IMR-90 (cell line): Measurements from ENCODE around the gene PROZ. TPM values are rescaled to one million over a fixed set of nuclear protein-coding genes. Genes with fewer than 3 reads are reported as not detected.

ENCODE experiments used
- ATAC-seq: fragments of 200-7000 bp; cut with Tn5 transposase; 2 replicates; pipeline ENCODE4 v1.9.1; 2020; ENCODE audit warnings: low read depth, mild to moderate bottlenecking, moderate library complexity
- BruUV-seq: library from RNA; stranded (reverse); fragments of 400-500 nt; replicated peaks from 2 replicates; lab custom pipeline; 2021; lab: Mats Ljungman, UMichigan
- CTCF ChIA-PET: fragments of 300-600 bp; formaldehyde crosslinking; extraction: SDS; loops from one replicate; lab custom pipeline; 2021; ENCODE audit warnings: antibody characterized with exemption; lab: Yijun Ruan, JAX
- POLR2A ChIA-PET: fragments of 300-600 bp; sonication (Branson Sonifier 250); formaldehyde crosslinking; loops from one replicate; lab custom pipeline; 2022; ENCODE audit warnings: antibody characterized with exemption; ENCODE audit not compliant: unreplicated experiment; lab: Charles Lee
- DNase-seq: peaks from one replicate; pipeline ENCODE4 v3.0.0; 2013
- H2AFZ ChIP-seq: replicated peaks from 2 replicates; pipeline ENCODE3; 2013; ENCODE audit warnings: low read length, mild to moderate bottlenecking; ENCODE audit not compliant: poor library complexity
- H2AK5ac ChIP-seq: 2 replicates; pipeline ENCODE4 v1.6.1; 2013; ENCODE audit warnings: low read depth, low read length, inconsistent platforms
- H2AK9ac ChIP-seq: replicated peaks from 2 replicates; pipeline ENCODE3; 2013; ENCODE audit warnings: mild to moderate bottlenecking, low read depth, low read length, moderate library complexity; ENCODE audit not compliant: poor library complexity
- H2BK120ac ChIP-seq: 2 replicates; pipeline ENCODE4 v1.6.1; 2013; ENCODE audit warnings: low read depth, low read length, inconsistent platforms
- H2BK15ac ChIP-seq: 3 replicates; pipeline ENCODE4 v1.6.1; 2013; ENCODE audit warnings: low read depth, low read length, inconsistent platforms
- H2BK20ac ChIP-seq: 2 replicates; pipeline ENCODE4 v1.6.1; 2013; ENCODE audit warnings: low read depth, mild to moderate bottlenecking, inconsistent platforms, low read length, moderate library complexity
- H2BK5ac ChIP-seq: 2 replicates; pipeline ENCODE4 v1.6.1; 2013; ENCODE audit warnings: mild to moderate bottlenecking, low read depth, low read length, inconsistent platforms; ENCODE audit not compliant: poor library complexity, severe bottlenecking
- H3K14ac ChIP-seq: replicated peaks from 2 replicates; pipeline ENCODE4 v1.6.1; 2013; ENCODE audit warnings: low read depth, low read length, inconsistent platforms
- H3K18ac ChIP-seq: 2 replicates; pipeline ENCODE4 v1.6.1; 2013; ENCODE audit warnings: low read depth, low read length, control low read depth
- H3K23ac ChIP-seq: 2 replicates; pipeline ENCODE4 v1.6.1; 2013; ENCODE audit warnings: low read depth, low read length, inconsistent platforms
- H3K27ac ChIP-seq: 2 replicates; pipeline ENCODE4 v1.5.1; 2013; ENCODE audit warnings: mild to moderate bottlenecking, control low read depth, low read length; ENCODE audit not compliant: insufficient read depth
- H3K27me3 ChIP-seq: 2 replicates; pipeline ENCODE4 v1.6.1; 2013; ENCODE audit warnings: low read length; ENCODE audit not compliant: control insufficient read depth, insufficient read depth
- H3K36me3 ChIP-seq: 2 replicates; pipeline ENCODE4 v1.6.1; 2013; ENCODE audit warnings: low read length, mixed read lengths; ENCODE audit not compliant: control insufficient read depth, insufficient read depth
- H3K4ac ChIP-seq: 2 replicates; pipeline ENCODE4 v1.6.1; 2013; ENCODE audit warnings: low read depth, low read length, inconsistent platforms
- H3K4me1 ChIP-seq: 2 replicates; pipeline ENCODE4 v1.6.1; 2013; ENCODE audit warnings: low read length, mixed read lengths; ENCODE audit not compliant: control insufficient read depth, insufficient read depth
- H3K4me2 ChIP-seq: 2 replicates; pipeline ENCODE4 v1.6.1; 2013; ENCODE audit warnings: low read depth, mild to moderate bottlenecking, control low read depth, low read length, moderate library complexity
- H3K4me3 ChIP-seq: 2 replicates; pipeline ENCODE4 v1.5.1; 2013; ENCODE audit warnings: low read depth, mild to moderate bottlenecking, control low read depth, low read length, moderate library complexity; ENCODE audit not compliant: insufficient read depth
- H3K56ac ChIP-seq: 2 replicates; pipeline ENCODE4 v1.6.1; 2013; ENCODE audit warnings: low read length, inconsistent platforms; ENCODE audit not compliant: insufficient read depth; ENCODE audit errors: extremely low read depth
- H3K79me1 ChIP-seq, 2 experiments: 2 replicates each; pipeline ENCODE4 v1.6.1; 2013; ENCODE audit warnings: low read length in 2 of 2, inconsistent platforms in 1 of 2, low read depth in 1 of 2
- H3K9ac ChIP-seq: 2 replicates; pipeline ENCODE4 v1.6.1; 2013; ENCODE audit warnings: low read depth, low read length, control low read depth
- H3K9me1 ChIP-seq: 2 replicates; pipeline ENCODE4 v1.6.1; 2013; ENCODE audit warnings: low read length, inconsistent platforms; ENCODE audit not compliant: insufficient read depth
- H3K9me3 ChIP-seq: 2 replicates; pipeline ENCODE4 v1.6.1; 2013; ENCODE audit warnings: low read length; ENCODE audit not compliant: control insufficient read depth, insufficient read depth
- H4K20me1 ChIP-seq: 2 replicates; pipeline ENCODE4 v1.6.1; 2013; ENCODE audit warnings: low read length, inconsistent platforms; ENCODE audit not compliant: insufficient read depth
- H4K5ac ChIP-seq: 2 replicates; pipeline ENCODE4 v1.6.1; 2013; ENCODE audit warnings: mild to moderate bottlenecking, low read depth, low read length, control low read depth
- H4K8ac ChIP-seq, 2 experiments: 2 replicates each; pipeline ENCODE4 v1.6.1; 2013; ENCODE audit warnings: low read depth in 2 of 2, low read length in 2 of 2, control low read depth in 1 of 2, inconsistent platforms in 1 of 2
- H4K91ac ChIP-seq: 2 replicates; pipeline ENCODE4 v1.6.1; 2013; ENCODE audit warnings: low read depth, low read length, inconsistent platforms; ENCODE audit not compliant: insufficient read depth
- CEBPB ChIP-seq: IDR thresholded peaks from 2 replicates; pipeline ENCODE4 v1.6.1; 2012; ENCODE audit warnings: low read depth, low read length, improper control_type of control experiment
- CHD1 ChIP-seq: IDR thresholded peaks from 2 replicates; pipeline ENCODE4 v1.6.1; 2012; ENCODE audit warnings: low read depth, low read length, improper control_type of control experiment
- FOS ChIP-seq: fragments of 150-350 bp; IDR thresholded peaks from 2 replicates; pipeline ENCODE4 v1.6.1; 2016; ENCODE audit warnings: low read depth, low read length
- MAFK ChIP-seq: IDR thresholded peaks from 2 replicates; pipeline ENCODE4 v1.6.1; 2012; ENCODE audit warnings: low read depth, low read length, improper control_type of control experiment
- NFE2L2 ChIP-seq: fragments of 150-350 bp; IDR thresholded peaks from 2 replicates; pipeline ENCODE4 v1.6.1; 2016; ENCODE audit warnings: low read depth, mild to moderate bottlenecking, low read length
- RAD21 ChIP-seq: IDR thresholded peaks from 2 replicates; pipeline ENCODE4 v1.6.1; 2012; ENCODE audit warnings: low read length, improper control_type of control experiment
- RCOR1 ChIP-seq: IDR thresholded peaks from 2 replicates; pipeline ENCODE4 v1.6.1; 2012; ENCODE audit warnings: mild to moderate bottlenecking, low read length, improper control_type of control experiment; ENCODE audit not compliant: insufficient replicate concordance
- WGBS, 2 experiments: methylation state at CpG; one replicate each; pipeline versions ENCODE4 v1.1.5 to v1.1.7; 2013; ENCODE audit warnings: missing lambda C conversion rate in 2 of 2; ENCODE audit not compliant: insufficient read length in 1 of 2; ENCODE audit errors: extremely low coverage in 2 of 2; 5-methylcytosine and 5-hydroxymethylcytosine counted together
- dilution Hi-C: fragments of 300-500 bp; cut with HindIII; formaldehyde crosslinking; loops from one replicate; pipeline ENCODE4 v1.14.3; 2018; ENCODE audit warnings: low sequenced_read_pairs; ENCODE audit not compliant: unreplicated experiment
- in situ Hi-C: fragments of 300-500 bp; cut with MboI; formaldehyde crosslinking; loops from 3 replicates; pipeline ENCODE4 v1.14.3; 2019; ENCODE audit warnings: low sequenced_read_pairs, inconsistent platforms, mixed read lengths
- intact Hi-C: fragments of 100-400 bp; cut with micrococcal nuclease; formaldehyde crosslinking; loops from 2 replicates; pipeline ENCODE4 v1.10.0; 2022
- polyA plus RNA-seq, 3 experiments: library from polyadenylated mRNA; depleted of rRNA; stranded (reverse); fragments of >200 nt; gene quantifications; 2 replicates each; pipeline ENCODE4 v1.2.3, GENCODE V29; 2012; ENCODE audit warnings: low replicate concordance in 1 of 3
- total RNA-seq: library from RNA; depleted of rRNA; stranded (reverse); fragments of >200 nt; gene quantifications from 2 replicates; pipeline ENCODE4 v1.2.3, GENCODE V29; 2012
- TF ChIP-seq, protein P1 (sequence below): fragments of 150-350 bp; IDR thresholded peaks from 2 replicates; pipeline ENCODE4 v1.6.1; 2017; ENCODE audit warnings: mild to moderate bottlenecking, antibody characterized with exemption, low read length, low read depth
- TF ChIP-seq, protein P2 (sequence below): conservative IDR thresholded peaks from 2 replicates; pipeline ENCODE4 v1.5.1; 2012; ENCODE audit warnings: mild to moderate bottlenecking, low read depth, low read length, improper control_type of control experiment

Gene PROZ
- total and polyA plus RNA-seq, 2 of the 4 experiments (the other 2 are of a cell fraction), result not detected

DNA sequence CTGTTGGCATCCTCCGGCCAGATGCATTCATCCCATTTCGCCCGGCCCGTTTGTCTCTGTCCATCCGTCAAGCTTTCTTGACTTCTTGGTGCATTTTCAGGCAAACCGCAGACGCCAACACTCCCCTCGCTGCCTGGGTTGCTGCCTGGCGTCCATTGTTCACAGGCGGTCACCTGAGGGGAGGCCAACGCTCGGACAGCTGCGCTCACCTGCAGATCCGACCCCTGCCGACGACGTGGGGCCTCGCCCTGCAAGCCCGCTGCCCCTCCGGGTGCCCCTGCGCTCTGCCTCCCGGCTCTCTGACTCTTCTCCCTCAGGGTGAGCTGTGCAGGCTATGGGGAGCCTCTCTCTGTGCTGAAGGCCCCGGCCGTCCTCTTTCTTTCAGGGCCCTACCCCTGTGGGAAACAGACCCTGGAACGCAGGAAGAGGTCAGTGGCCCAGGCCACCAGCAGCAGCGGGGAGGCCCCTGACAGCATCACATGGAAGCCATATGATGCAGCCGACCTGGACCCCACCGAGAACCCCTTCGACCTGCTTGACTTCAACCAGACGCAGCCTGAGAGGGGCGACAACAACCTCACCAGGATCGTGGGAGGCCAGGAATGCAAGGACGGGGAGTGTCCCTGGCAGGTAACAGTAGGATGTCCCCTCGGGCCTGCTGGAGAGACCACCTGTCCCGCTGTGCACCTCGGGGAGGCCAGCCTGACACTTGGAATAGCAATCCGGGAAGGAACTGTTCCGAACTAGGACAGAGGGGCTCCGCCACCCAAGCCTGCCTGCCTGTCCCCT, 14.8 kb upstream of the PROZ start:
- Histone ChIP-seq H3K27me3 (0 out of 2 replicates have a peak, but pooled peaks cover 2% of the 10 kb centered on the region), H3K9ac (no peak overlapping the region), H3K56ac (no peak overlapping the region), H2BK20ac (no peak overlapping the region), H4K20me1 (no peaks in the 10 kb centered on the region), H3K36me3 (0 out of 2 replicates have a peak, but pooled peaks cover 1% of the 10 kb centered on the region), H3K18ac (no peak overlapping the region), H3K79me1 (no peaks in the 10 kb centered on the region), H2BK5ac (no peak overlapping the region), H3K9me3 (no peaks in the 10 kb centered on the region), H4K8ac (no peak overlapping the region), H3K4me3 (no peak overlapping the region), H3K9me1 (no peaks in the 10 kb centered on the region; the same call in 1 of the 2 replicates), H2AK9ac (no peak overlapping the region), H3K27ac (no peak overlapping the region), H2BK120ac (no peak overlapping the region), H3K4me2 (no peak overlapping the region), H4K91ac (no peak overlapping the region), H2BK15ac (no peak overlapping the region), H3K4ac (no peak overlapping the region), H2AFZ (no peak overlapping the region), H3K23ac (no peak overlapping the region), H3K4me1 (no peaks in the 10 kb centered on the region), H3K14ac (no peak overlapping the region), H2AK5ac (no peak overlapping the region), H4K5ac (no peak overlapping the region)
- BruUV-seq, result no TSS peak
- intact Hi-C loops (no loop called here), dilution Hi-C loops (no loop called here), in situ Hi-C loops (no loop called here)
- ATAC-seq, result no peak
- CTCF ChIA-PET, result interaction anchor here (0.6 kb wide), 2 partner anchors 16 to 24 kb away, joined by 3 to 10 read pairs; no protein-coding TSS in a partner anchor
- DNase-seq, result no peak
- WGBS, 2 experiments, result 85% methylated on average over 13 of the region's 39 CpGs; no CpG with 5 or more reads in 1 of the 2 experiments
- POLR2A ChIA-PET, result no interaction called here
- TF ChIP-seq RCOR1 (no peak), FOS (no peak), CEBPB (no peak), NFE2L2 (no peak), MAFK (no peak), CHD1 (no peak), RAD21 (no peak)
- TF ChIP-seq, protein P1, sequence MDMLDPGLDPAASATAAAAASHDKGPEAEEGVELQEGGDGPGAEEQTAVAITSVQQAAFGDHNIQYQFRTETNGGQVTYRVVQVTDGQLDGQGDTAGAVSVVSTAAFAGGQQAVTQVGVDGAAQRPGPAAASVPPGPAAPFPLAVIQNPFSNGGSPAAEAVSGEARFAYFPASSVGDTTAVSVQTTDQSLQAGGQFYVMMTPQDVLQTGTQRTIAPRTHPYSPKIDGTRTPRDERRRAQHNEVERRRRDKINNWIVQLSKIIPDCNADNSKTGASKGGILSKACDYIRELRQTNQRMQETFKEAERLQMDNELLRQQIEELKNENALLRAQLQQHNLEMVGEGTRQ, result no peak
- TF ChIP-seq, protein P2, sequence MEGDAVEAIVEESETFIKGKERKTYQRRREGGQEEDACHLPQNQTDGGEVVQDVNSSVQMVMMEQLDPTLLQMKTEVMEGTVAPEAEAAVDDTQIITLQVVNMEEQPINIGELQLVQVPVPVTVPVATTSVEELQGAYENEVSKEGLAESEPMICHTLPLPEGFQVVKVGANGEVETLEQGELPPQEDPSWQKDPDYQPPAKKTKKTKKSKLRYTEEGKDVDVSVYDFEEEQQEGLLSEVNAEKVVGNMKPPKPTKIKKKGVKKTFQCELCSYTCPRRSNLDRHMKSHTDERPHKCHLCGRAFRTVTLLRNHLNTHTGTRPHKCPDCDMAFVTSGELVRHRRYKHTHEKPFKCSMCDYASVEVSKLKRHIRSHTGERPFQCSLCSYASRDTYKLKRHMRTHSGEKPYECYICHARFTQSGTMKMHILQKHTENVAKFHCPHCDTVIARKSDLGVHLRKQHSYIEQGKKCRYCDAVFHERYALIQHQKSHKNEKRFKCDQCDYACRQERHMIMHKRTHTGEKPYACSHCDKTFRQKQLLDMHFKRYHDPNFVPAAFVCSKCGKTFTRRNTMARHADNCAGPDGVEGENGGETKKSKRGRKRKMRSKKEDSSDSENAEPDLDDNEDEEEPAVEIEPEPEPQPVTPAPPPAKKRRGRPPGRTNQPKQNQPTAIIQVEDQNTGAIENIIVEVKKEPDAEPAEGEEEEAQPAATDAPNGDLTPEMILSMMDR, result no peak
